Neural cell (in vitro differentiated cells): ENCODE data around the gene BET1. TPM values are rescaled to one million over a fixed set of nuclear protein-coding genes. Genes with fewer than 3 reads are reported as not detected.

ENCODE experiments used
- H2AFZ ChIP-seq: fragments of 200-600, 300-800 bp; sonication (generic), shearing (Covaris generic); 2 replicates; pipeline ENCODE4 v1.6.0; 2014; ENCODE audit warnings: low read depth, mild to moderate bottlenecking, antibody characterized with exemption, low read length, moderate library complexity
- H3F3A ChIP-seq: fragments of 200-600 bp; shearing (Covaris generic); 2 replicates; pipeline ENCODE4 v1.6.1; 2016; ENCODE audit warnings: mild to moderate bottlenecking, moderate library complexity, mixed read lengths, antibody characterized with exemption, low read length; ENCODE audit not compliant: insufficient read depth, poor library complexity, severe bottlenecking
- H3K27ac ChIP-seq: fragments of 200-600, 300-800 bp; sonication (generic), shearing (Covaris generic); 2 replicates; pipeline ENCODE4 v1.5.1; 2014; ENCODE audit warnings: mild to moderate bottlenecking, low read length, moderate library complexity
- H3K27me3 ChIP-seq: fragments of 300-800, 200-600 bp; sonication (generic), shearing (Covaris generic); 2 replicates; pipeline ENCODE4 v1.6.0; 2014; ENCODE audit warnings: mild to moderate bottlenecking, low read depth, low read length, moderate library complexity; ENCODE audit not compliant: insufficient read depth
- H3K36me3 ChIP-seq: fragments of 300-800, 200-600 bp; sonication (generic), shearing (Covaris generic); 2 replicates; pipeline ENCODE4 v1.5.1; 2014; ENCODE audit warnings: mild to moderate bottlenecking, antibody characterized with exemption, low read length, moderate library complexity; ENCODE audit not compliant: insufficient read depth
- H3K4me2 ChIP-seq: fragments of 300-800, 200-600 bp; sonication (generic), shearing (Covaris generic); 2 replicates; pipeline ENCODE4 v1.6.0; 2014; ENCODE audit warnings: mild to moderate bottlenecking, low read length
- H3K4me3 ChIP-seq: fragments of 300-800, 200-600 bp; sonication (generic), shearing (Covaris generic); 2 replicates; pipeline ENCODE4 v1.5.1; 2014; ENCODE audit warnings: mild to moderate bottlenecking, low read length, moderate library complexity
- H3K79me2 ChIP-seq: fragments of 200-600 bp; shearing (Covaris generic); replicated peaks from 2 replicates; pipeline ENCODE4 v1.6.0; 2014; ENCODE audit warnings: mild to moderate bottlenecking, low read length, moderate library complexity; ENCODE audit not compliant: insufficient read depth
- H3K9ac ChIP-seq: fragments of 300-800, 200-600 bp; sonication (generic), shearing (Covaris generic); 2 replicates; pipeline ENCODE4 v1.6.1; 2016; ENCODE audit warnings: mild to moderate bottlenecking, low read length, mixed read lengths
- H3K9me2 ChIP-seq: fragments of 200-600 bp; shearing (Covaris generic); 2 replicates; pipeline ENCODE4 v1.6.1; 2016; ENCODE audit warnings: mild to moderate bottlenecking, low read length, mixed read lengths; ENCODE audit not compliant: insufficient read depth
- H3K9me3 ChIP-seq: fragments of 200-600, 300-800 bp; sonication (generic), shearing (Covaris generic); 2 replicates; pipeline ENCODE4 v1.6.1; 2016; ENCODE audit warnings: mild to moderate bottlenecking, mixed run types, low read length, moderate library complexity, mixed read lengths
- H4K20me1 ChIP-seq: fragments of 200-600 bp; shearing (Covaris generic); 2 replicates; pipeline ENCODE4 v1.6.1; 2016; ENCODE audit warnings: mild to moderate bottlenecking, mixed run types; ENCODE audit not compliant: insufficient read depth
- CTCF ChIP-seq: fragments of 450-650 bp; IDR thresholded peaks from 2 replicates; pipeline ENCODE4 v1.5.1; 2014; ENCODE audit warnings: antibody characterized with exemption, mild to moderate bottlenecking, moderate library complexity; ENCODE audit not compliant: poor library complexity, severe bottlenecking
- EP300 ChIP-seq: fragments of 450-650 bp; conservative IDR thresholded peaks from 2 replicates; pipeline ENCODE4 v1.6.1; 2014; ENCODE audit warnings: antibody characterized with exemption, mild to moderate bottlenecking, moderate library complexity; ENCODE audit not compliant: poor library complexity, severe bottlenecking
- EZH2 ChIP-seq: fragments of 200-600, 300-800 bp; shearing (Covaris generic), sonication (generic); IDR thresholded peaks from 2 replicates; pipeline ENCODE4 v1.6.1; 2014; ENCODE audit warnings: antibody characterized with exemption, low read length, borderline replicate concordance, mild to moderate bottlenecking; ENCODE audit not compliant: insufficient read depth, poor library complexity, severe bottlenecking
- MXI1 ChIP-seq: fragments of 450-650 bp; conservative IDR thresholded peaks from 2 replicates; pipeline ENCODE4 v1.6.1; 2014; ENCODE audit warnings: antibody characterized with exemption, mild to moderate bottlenecking; ENCODE audit not compliant: poor library complexity, severe bottlenecking
- POLR2AphosphoS5 ChIP-seq: IDR thresholded peaks from 2 replicates; pipeline ENCODE4 v1.6.1; 2012
- RAD21 ChIP-seq: fragments of 450-650 bp; conservative IDR thresholded peaks from 2 replicates; pipeline ENCODE4 v1.6.1; 2014; ENCODE audit warnings: antibody characterized with exemption, mild to moderate bottlenecking, moderate library complexity
- REST ChIP-seq: IDR thresholded peaks from 2 replicates; pipeline ENCODE4 v1.6.1; 2012; ENCODE audit warnings: borderline replicate concordance
- SMC3 ChIP-seq: fragments of 450-650 bp; conservative IDR thresholded peaks from 2 replicates; pipeline ENCODE4 v1.6.1; 2014; ENCODE audit warnings: antibody characterized with exemption, mild to moderate bottlenecking, moderate library complexity; ENCODE audit not compliant: poor library complexity
- TAF1 ChIP-seq: IDR thresholded peaks from 2 replicates; pipeline ENCODE4 v1.6.1; 2012; ENCODE audit warnings: low read depth
- polyA plus RNA-seq: library from polyadenylated mRNA; depleted of rRNA; stranded (reverse); fragments of >200 nt; gene quantifications from 2 replicates; pipeline ENCODE4 v1.2.3, GENCODE V29; 2014

BET1 gene
- polyA plus RNA-seq, 1 donor from 2014 or later: 49.9 TPM

- no peak overlapping the region for H3K4me2 ChIP-seq
- TF ChIP-seq MXI1: no peak
- TF ChIP-seq REST: no peak
- TF ChIP-seq TAF1: no peak
- no peak for TF ChIP-seq EZH2
- no peak for TF ChIP-seq EP300
- no peak for TF ChIP-seq CTCF
- peak overlapping the region; percentile 21 for H3K4me3 ChIP-seq
Measured at GRCh38 chr7:94001396-94001795, 2.8 kb downstream of the BET1 start.

DNA sequence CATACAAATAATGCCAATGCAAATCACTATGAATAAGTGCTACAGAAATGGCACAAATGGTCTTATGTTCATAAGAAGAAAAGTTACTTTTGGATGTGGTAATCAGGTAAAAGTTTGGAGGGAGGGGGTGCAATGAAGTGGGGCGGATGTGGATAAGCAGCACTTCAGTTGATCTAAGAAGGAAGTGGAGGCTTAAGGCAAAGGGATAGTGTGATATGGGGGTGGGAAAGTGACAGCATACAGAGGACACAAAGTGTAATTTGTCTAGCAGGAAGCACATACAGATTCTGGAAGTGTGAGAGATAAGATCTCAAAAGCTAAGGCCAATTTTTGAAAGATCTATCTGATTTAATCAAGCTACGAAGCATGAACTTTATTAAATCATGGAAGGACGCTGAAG is 6.3 kb downstream of the BET1 start:
- no peaks in the 10 kb centered on the region for H3K36me3 ChIP-seq
- no peak overlapping the region for H3K4me3 ChIP-seq
- H3K79me2 ChIP-seq: peaks cover 19% of the 10 kb centered on the region
- H3K9ac ChIP-seq: no peak overlapping the region
- H3K27me3 ChIP-seq: no peaks in the 10 kb centered on the region
- TF ChIP-seq TAF1 (no peak), RAD21 (no peak), EZH2 (no peak), EP300 (no peak)
- H3K4me2 ChIP-seq: no peak overlapping the region
- H3K27ac ChIP-seq: no peak overlapping the region
- H3F3A ChIP-seq: no peaks in the 10 kb centered on the region
- no peak overlapping the region for H2AFZ ChIP-seq
- H4K20me1 ChIP-seq: no peaks in the 10 kb centered on the region
- no peaks in the 10 kb centered on the region for H3K9me2 ChIP-seq
- no peaks in the 10 kb centered on the region for H3K9me3 ChIP-seq

More at GRCh38 chr7:94001396-94001795, 2.8 kb downstream of the BET1 start:
- H2AFZ ChIP-seq: no peak overlapping the region
- no peaks in the 10 kb centered on the region for H3K36me3 ChIP-seq
- H4K20me1 ChIP-seq: no peaks in the 10 kb centered on the region
- peaks cover 31% of the 10 kb centered on the region for H3K79me2 ChIP-seq
- H3K27me3 ChIP-seq: no peaks in the 10 kb centered on the region
- H3K27ac ChIP-seq: no peak overlapping the region
- no peaks in the 10 kb centered on the region for H3F3A ChIP-seq
- H3K9me2 ChIP-seq: no peaks in the 10 kb centered on the region
- H3K9ac ChIP-seq: no peak overlapping the region
- no peaks in the 10 kb centered on the region for H3K9me3 ChIP-seq

- H4K20me1 ChIP-seq: no peaks in the 10 kb centered on the region
- no peak overlapping the region for H3K27ac ChIP-seq
- H2AFZ ChIP-seq: no peak overlapping the region
- H3K9ac ChIP-seq: no peak overlapping the region
- H3K9me3 ChIP-seq: no peaks in the 10 kb centered on the region
- H3K27me3 ChIP-seq: no peaks in the 10 kb centered on the region
- TF ChIP-seq POLR2AphosphoS5 (no peak), MXI1 (no peak), REST (no peak), RAD21 (no peak), TAF1 (no peak), SMC3 (no peak), CTCF (no peak), EP300 (no peak), EZH2 (no peak)
- H3K9me2 ChIP-seq: no peaks in the 10 kb centered on the region
- H3F3A ChIP-seq: no peaks in the 10 kb centered on the region
- H3K36me3 ChIP-seq: no peaks in the 10 kb centered on the region
- no peak overlapping the region for H3K4me2 ChIP-seq
- no peak overlapping the region for H3K4me3 ChIP-seq
- H3K79me2 ChIP-seq: no peaks in the 10 kb centered on the region
Measured at GRCh38 chr7:93992421-93993110, 11.6 kb downstream of the BET1 start.
